Nephron progenitor cell (in vitro differentiated cells): Measurements from ENCODE around the gene SLC35B1.
A peak's percentile ranks its signal among the peaks of the same experiment; 100 is the strongest.

ENCODE experiments used
- DNase-seq: peaks from one replicate; pipeline ENCODE4 v3.0.0; 2021
- H3K27ac Mint-ChIP-seq: 2 replicates; pipeline ENCODE4 v1.8.0; 2021; ENCODE audit warnings: mild to moderate bottlenecking, moderate library complexity, mixed read lengths
- H3K27me3 Mint-ChIP-seq: 2 replicates; pipeline ENCODE4 v1.8.0; 2021; ENCODE audit warnings: mild to moderate bottlenecking, low read depth, mixed read lengths; ENCODE audit not compliant: poor library complexity
- H3K36me3 Mint-ChIP-seq: 2 replicates; pipeline ENCODE4 v1.8.0; 2021; ENCODE audit warnings: low read depth, mixed read lengths
- H3K4me1 Mint-ChIP-seq: 2 replicates; pipeline ENCODE4 v1.8.0; 2021; ENCODE audit warnings: mixed read lengths
- H3K4me3 Mint-ChIP-seq: 2 replicates; pipeline ENCODE4 v1.8.0; 2021; ENCODE audit warnings: mild to moderate bottlenecking, moderate library complexity, mixed read lengths
- H3K9me3 Mint-ChIP-seq: 2 replicates; pipeline ENCODE4 v1.8.0; 2021; ENCODE audit warnings: mild to moderate bottlenecking, moderate library complexity, mixed read lengths
- CTCF ChIP-seq: fragments of 200-600 bp; sonication (generic); IDR thresholded peaks from 2 replicates; pipeline ENCODE4 v1.5.0; 2021; ENCODE audit warnings: antibody characterized with exemption

Gene SLC35B1

GRCh38 chr17:49692751-49693150 is 15.0 kb downstream of the SLC35B1 start:
- no peaks in the 10 kb centered on the region for H3K36me3 Mint-ChIP-seq
- no peaks in the 10 kb centered on the region for H3K9me3 Mint-ChIP-seq
- no peak for TF ChIP-seq CTCF
- DNase-seq = no peak
- H3K27me3 Mint-ChIP-seq = peaks cover 12% of the 10 kb centered on the region
- no peak overlapping the region for H3K4me3 Mint-ChIP-seq
- H3K4me1 Mint-ChIP-seq = peaks cover 28% of the 10 kb centered on the region
- no peak overlapping the region for H3K27ac Mint-ChIP-seq

- Mint-ChIP-seq H3K9me3 (no peaks in the 10 kb centered on the region), H3K36me3 (no peaks in the 10 kb centered on the region), H3K27ac (peak overlapping the region; percentile 0), H3K4me1 (peaks cover 29% of the 10 kb centered on the region), H3K4me3 (peak overlapping the region; percentile 13), H3K27me3 (peaks cover 12% of the 10 kb centered on the region)
- TF ChIP-seq CTCF = no peak
- no peak for DNase-seq
Observed at GRCh38 chr17:49691677-49692191, 16.0 kb downstream of the SLC35B1 start.

GRCh38 chr17:49691086-49691676 is 16.6 kb downstream of the SLC35B1 start:
- H3K4me1 Mint-ChIP-seq = peaks cover 29% of the 10 kb centered on the region
- no peak for TF ChIP-seq CTCF
- DNase-seq = no peak
- peaks cover 12% of the 10 kb centered on the region for H3K27me3 Mint-ChIP-seq
- H3K36me3 Mint-ChIP-seq = no peaks in the 10 kb centered on the region
- H3K4me3 Mint-ChIP-seq = peak overlapping the region; percentile 13
- no peaks in the 10 kb centered on the region for H3K9me3 Mint-ChIP-seq
- H3K27ac Mint-ChIP-seq = peak overlapping the region; percentile 0

- no peaks in the 10 kb centered on the region for H3K36me3 Mint-ChIP-seq
- TF ChIP-seq CTCF = no peak
- no peak for DNase-seq
- no peak overlapping the region for H3K27ac Mint-ChIP-seq
- H3K4me1 Mint-ChIP-seq = peaks cover 27% of the 10 kb centered on the region
- H3K9me3 Mint-ChIP-seq = no peaks in the 10 kb centered on the region
- peaks cover 12% of the 10 kb centered on the region for H3K27me3 Mint-ChIP-seq
- no peak overlapping the region for H3K4me3 Mint-ChIP-seq
Observed at GRCh38 chr17:49690256-49690655, 17.5 kb downstream of the SLC35B1 start.

- H3K27ac Mint-ChIP-seq = peak overlapping the region; percentile 7
- no peak for DNase-seq
- H3K36me3 Mint-ChIP-seq = no peaks in the 10 kb centered on the region
- H3K27me3 Mint-ChIP-seq = peaks cover 13% of the 10 kb centered on the region
- H3K9me3 Mint-ChIP-seq = no peaks in the 10 kb centered on the region
- H3K4me1 Mint-ChIP-seq = peaks cover 20% of the 10 kb centered on the region
- TF ChIP-seq CTCF = no peak
- no peak overlapping the region for H3K4me3 Mint-ChIP-seq
Observed at GRCh38 chr17:49688848-49689247, 18.9 kb downstream of the SLC35B1 start.

- Mint-ChIP-seq H3K4me3 (no peak overlapping the region), H3K4me1 (peaks cover 20% of the 10 kb centered on the region), H3K36me3 (no peaks in the 10 kb centered on the region), H3K27ac (peak overlapping the region; percentile 37), H3K27me3 (peaks cover 12% of the 10 kb centered on the region), H3K9me3 (no peaks in the 10 kb centered on the region)
- TF ChIP-seq CTCF = no peak
- DNase-seq = no peak
Observed at GRCh38 chr17:49687878-49688491, 19.8 kb downstream of the SLC35B1 start.
